ENCODE results near the gene C12orf60. TPM values are rescaled to one million over a fixed set of nuclear protein-coding genes. Genes with fewer than 3 reads are reported as not detected.

Gene C12orf60
- total RNA-seq, 4 donors from 2014 or later, result 0.20 to 2.1 (median 0.89) TPM

DNA sequence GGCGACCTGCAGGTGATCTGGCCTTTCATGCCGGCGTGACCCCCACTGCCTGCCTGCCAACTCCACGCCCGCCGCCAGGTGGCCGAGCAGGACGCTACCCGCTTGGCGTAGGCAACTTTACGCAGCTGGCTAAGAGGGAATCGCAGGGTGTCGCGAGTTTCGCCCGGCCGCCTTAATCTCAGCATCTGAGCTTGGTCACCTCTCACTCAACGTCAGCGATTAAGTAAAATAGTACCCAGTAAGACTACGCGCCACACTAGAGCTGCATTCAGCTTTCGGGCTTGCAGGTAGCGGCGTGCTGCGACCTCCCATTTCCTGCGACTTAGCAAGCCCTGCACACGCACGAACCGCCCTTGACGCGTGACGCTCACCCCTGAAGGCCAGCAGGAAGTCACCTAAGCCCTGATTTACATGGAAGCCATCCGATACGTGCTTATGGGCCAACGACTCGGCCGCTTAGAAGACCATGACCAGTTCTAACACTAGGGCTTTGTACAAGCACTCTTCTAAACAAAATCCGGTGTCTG, 33.4 kb upstream of the C12orf60 start:
- Histone ChIP-seq H3K36me3 (peaks cover 0 to 18% (median 0%) of the 10 kb centered on the region in 3 donors), H3K4me1 (peaks cover 0 to 39% (median 12%) of the 10 kb centered on the region in 4 donors), H3K27me3 (no peaks in the 10 kb centered on the region), H3K9me3 (peaks cover 0 to 10% (median 0%) of the 10 kb centered on the region in 4 donors), H3K4me3 (peak overlapping the region; percentile 78 to 90 (median 81)), H3K27ac (peak overlapping the region; percentile 83 to 96 (median 94))
- TF ChIP-seq EP300 (IDR thresholded peaks at IDR 0.05) (peak in 1 of 2 donors; percentile 56), POLR2A (IDR thresholded peaks at IDR 0.05) (peak in 1 of 2 donors; percentile 49)
- TF ChIP-seq, protein P1, sequence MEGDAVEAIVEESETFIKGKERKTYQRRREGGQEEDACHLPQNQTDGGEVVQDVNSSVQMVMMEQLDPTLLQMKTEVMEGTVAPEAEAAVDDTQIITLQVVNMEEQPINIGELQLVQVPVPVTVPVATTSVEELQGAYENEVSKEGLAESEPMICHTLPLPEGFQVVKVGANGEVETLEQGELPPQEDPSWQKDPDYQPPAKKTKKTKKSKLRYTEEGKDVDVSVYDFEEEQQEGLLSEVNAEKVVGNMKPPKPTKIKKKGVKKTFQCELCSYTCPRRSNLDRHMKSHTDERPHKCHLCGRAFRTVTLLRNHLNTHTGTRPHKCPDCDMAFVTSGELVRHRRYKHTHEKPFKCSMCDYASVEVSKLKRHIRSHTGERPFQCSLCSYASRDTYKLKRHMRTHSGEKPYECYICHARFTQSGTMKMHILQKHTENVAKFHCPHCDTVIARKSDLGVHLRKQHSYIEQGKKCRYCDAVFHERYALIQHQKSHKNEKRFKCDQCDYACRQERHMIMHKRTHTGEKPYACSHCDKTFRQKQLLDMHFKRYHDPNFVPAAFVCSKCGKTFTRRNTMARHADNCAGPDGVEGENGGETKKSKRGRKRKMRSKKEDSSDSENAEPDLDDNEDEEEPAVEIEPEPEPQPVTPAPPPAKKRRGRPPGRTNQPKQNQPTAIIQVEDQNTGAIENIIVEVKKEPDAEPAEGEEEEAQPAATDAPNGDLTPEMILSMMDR (IDR thresholded peaks at IDR 0.05), result peak; percentile 77 to 96 (median 84)
- 0 to 1% methylated on average over 28 to 33 of the region's 38 CpGs for WGBS, 2 donors
- peak; percentile 60 to 72 for DNase-seq (ENCODE audit: low spot score in 2 of 2)

DNA sequence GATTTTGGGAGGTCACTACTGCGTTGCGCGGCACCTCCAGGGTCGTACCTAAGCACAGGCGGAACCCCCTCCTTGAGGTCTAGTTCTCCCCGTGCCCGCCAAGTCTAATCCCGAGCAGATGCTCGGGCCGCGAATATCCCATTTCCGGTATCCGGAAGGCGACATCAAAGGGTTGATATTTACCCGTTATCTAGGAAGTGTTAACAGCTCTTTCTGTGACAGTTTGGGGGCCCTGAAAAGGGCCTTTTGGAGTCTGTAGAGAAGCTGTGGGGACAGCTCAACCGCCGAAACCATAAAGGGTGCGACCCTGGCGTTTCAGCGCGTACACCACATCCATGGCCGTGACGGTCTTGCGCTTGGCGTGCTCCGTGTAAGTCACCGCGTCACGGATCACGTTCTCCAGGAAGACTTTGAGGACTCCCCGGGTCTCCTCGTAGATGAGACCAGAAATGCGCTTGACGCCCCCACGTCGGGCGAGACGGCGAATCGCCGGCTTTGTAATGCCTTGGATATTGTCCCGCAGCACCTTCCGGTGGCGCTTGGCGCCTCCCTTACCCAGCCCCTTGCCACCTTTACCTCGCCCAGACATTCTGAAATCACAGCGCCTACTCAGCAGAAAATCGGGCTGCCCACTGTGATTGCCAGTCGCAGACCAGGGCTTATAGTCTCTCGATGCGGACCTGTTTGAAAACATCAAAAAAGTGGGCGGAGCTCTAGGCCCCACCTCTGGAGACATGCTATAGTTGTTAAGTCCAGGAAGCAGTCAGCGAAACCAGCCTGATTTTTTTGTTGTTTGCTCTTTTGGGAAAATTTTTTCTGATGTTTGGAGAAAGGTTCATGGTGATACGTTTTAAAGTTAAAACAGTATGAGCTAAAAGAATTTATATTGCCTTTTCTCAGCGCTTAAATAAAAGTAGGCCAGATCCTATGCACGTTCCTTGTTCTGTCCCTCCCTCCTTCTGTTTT, 32.7 kb upstream of the C12orf60 start:
- H3K27ac ChIP-seq, result peak overlapping the region; percentile 83 to 96 (median 94)
- TF ChIP-seq EP300 (IDR thresholded peaks at IDR 0.05), result peak; percentile 83 to 100
- TF ChIP-seq POLR2A (IDR thresholded peaks at IDR 0.05), result peak; percentile 90 to 92
- TF ChIP-seq, protein P1 (IDR thresholded peaks at IDR 0.05), result peak in 2 of 5 experiments; percentile 12 to 21
- peak overlapping the region; percentile 78 to 90 (median 81) for H3K4me3 ChIP-seq
- peaks cover 0 to 10% (median 0%) of the 10 kb centered on the region in 3 donors for H3K36me3 ChIP-seq
- WGBS, 2 donors, result 0 to 1% methylated on average over 35 to 49 of the region's 56 CpGs
- no peaks in the 10 kb centered on the region for H3K27me3 ChIP-seq
- DNase-seq (ENCODE audit: low spot score in 2 of 2), result peak; percentile 97 to 100
- H3K4me1 ChIP-seq, result peaks cover 0 to 42% (median 13%) of the 10 kb centered on the region in 4 donors
- peaks cover 0 to 3% (median 0%) of the 10 kb centered on the region in 4 donors for H3K9me3 ChIP-seq

DNA sequence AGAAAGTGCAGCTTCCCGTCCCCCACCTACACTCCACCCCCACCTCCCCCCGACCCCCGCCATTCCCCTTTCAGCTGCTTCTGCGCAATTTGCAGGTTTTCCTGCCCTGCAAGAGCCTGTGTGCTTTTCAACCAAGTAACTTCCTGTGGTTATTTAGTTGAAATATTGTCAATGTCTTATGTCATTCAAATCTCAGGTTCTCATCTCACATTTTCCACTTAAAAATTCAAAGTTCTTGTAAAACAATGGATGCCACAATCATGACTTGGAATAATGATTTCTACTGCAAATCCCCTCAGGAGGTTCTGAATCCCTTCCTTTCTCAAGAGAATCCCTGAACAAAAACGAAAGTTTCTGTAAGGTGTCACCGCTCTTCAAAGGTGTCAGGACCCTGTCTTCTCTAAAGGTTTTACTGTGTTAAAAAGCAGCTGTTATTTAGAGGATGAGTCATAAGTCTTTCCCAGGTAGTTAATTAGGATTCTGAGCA, 31.8 kb upstream of the C12orf60 start:
- H3K36me3 ChIP-seq, result peaks cover 0 to under 1% (median 0%) of the 10 kb centered on the region in 3 donors
- TF ChIP-seq, protein P1 (IDR thresholded peaks at IDR 0.05), result no peak
- TF ChIP-seq EP300 (IDR thresholded peaks at IDR 0.05) (no peak), POLR2A (IDR thresholded peaks at IDR 0.05) (no peak)
- no peak for DNase-seq (ENCODE audit: low spot score in 2 of 2)
- H3K27me3 ChIP-seq, result no peaks in the 10 kb centered on the region
- peaks cover 0 to 49% (median 16%) of the 10 kb centered on the region in 4 donors for H3K4me1 ChIP-seq
- peak overlapping the region; percentile 78 to 90 (median 81) for H3K4me3 ChIP-seq
- no peaks in the 10 kb centered on the region for H3K9me3 ChIP-seq
- WGBS, 2 donors, result 24 to 25% methylated on average over 6 of the region's 6 CpGs
- peak overlapping the region; percentile 48 to 96 (median 94) for H3K27ac ChIP-seq

DNA sequence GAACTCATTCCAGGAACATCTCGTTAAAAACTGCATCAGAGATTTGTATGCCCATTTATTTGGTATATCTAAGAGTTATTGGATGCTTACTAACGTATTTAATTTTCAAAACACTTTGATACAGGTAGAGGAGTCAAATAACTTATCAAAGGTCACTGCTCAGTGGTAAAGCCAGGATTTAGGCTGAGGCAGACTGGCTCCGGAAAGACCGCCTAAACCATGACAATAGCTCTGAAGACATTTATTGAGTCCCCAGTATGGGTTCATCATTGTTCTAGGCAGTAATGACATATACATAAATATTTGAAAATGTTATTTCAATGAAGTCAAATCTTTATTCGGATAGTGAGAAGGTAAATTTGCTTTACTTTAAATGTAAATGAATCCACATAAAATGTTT, 30.5 kb upstream of the C12orf60 start:
- no peak for TF ChIP-seq EP300 (IDR thresholded peaks at IDR 0.05)
- TF ChIP-seq POLR2A (IDR thresholded peaks at IDR 0.05), result no peak
- TF ChIP-seq, protein P1 (IDR thresholded peaks at IDR 0.05), result no peak
- Histone ChIP-seq H3K4me3 (no peak overlapping the region), H3K4me1 (peaks cover 0 to 55% (median 13%) of the 10 kb centered on the region in 4 donors), H3K36me3 (no peaks in the 10 kb centered on the region), H3K9me3 (no peaks in the 10 kb centered on the region), H3K27ac (no peak overlapping the region), H3K27me3 (no peaks in the 10 kb centered on the region)
- no peak for DNase-seq (ENCODE audit: low spot score in 2 of 2)
- WGBS, 2 donors, result 90 to 92% methylated on average over 5 of the region's 5 CpGs
